GM12865 (cell line): ENCODE data around the gene MTF2.
"Not testable (repeated sequence)": the region's sequence is repeated elsewhere in the genome, so short reads cannot be mapped to it uniquely, and the experiment has no call there.

Experiments used
- DNase-seq: peaks from one replicate; pipeline ENCODE4 v3.0.0; 2010; ENCODE audit warnings: low read depth
- H3K4me3 ChIP-seq: 2 replicates; pipeline ENCODE4 v1.5.1; 2011; ENCODE audit warnings: mild to moderate bottlenecking, low read depth, low read length, control low read depth
- CTCF ChIP-seq: IDR thresholded peaks from 2 replicates; pipeline ENCODE4 v1.5.1; 2011; ENCODE audit warnings: low read length, control low read depth, low read depth, inconsistent platforms; ENCODE audit not compliant: insufficient read depth; ENCODE audit errors: missing control alignments

Gene MTF2

GRCh38 chr1:93164816-93165215, 85.7 kb downstream of the MTF2 start:
- no peak for DNase-seq
- no peak for TF ChIP-seq CTCF
- no peak overlapping the region for H3K4me3 ChIP-seq

GRCh38 chr1:93165895-93166294, 86.8 kb downstream of the MTF2 start:
- H3K4me3 ChIP-seq, DNase-seq: not testable (repeated sequence)

- DNase-seq = no peak
- no peak for TF ChIP-seq CTCF
- no peak overlapping the region for H3K4me3 ChIP-seq
These were observed 87.9 kb downstream of the MTF2 start for GRCh38 chr1:93167006-93167405.

GRCh38 chr1:93170141-93170678, 91.1 kb downstream of the MTF2 start:
- H3K4me3 ChIP-seq, DNase-seq: not testable (repeated sequence)

- DNase-seq = no peak
- no peak overlapping the region for H3K4me3 ChIP-seq
- no peak for TF ChIP-seq CTCF
These were observed 92.5 kb downstream of the MTF2 start for GRCh38 chr1:93171549-93172034.

- DNase-seq = no peak
- no peak overlapping the region for H3K4me3 ChIP-seq
- no peak for TF ChIP-seq CTCF
These were observed 93.7 kb downstream of the MTF2 start for GRCh38 chr1:93172778-93173177.

- not testable (repeated sequence) for DNase-seq, H3K4me3 ChIP-seq
These were observed 95.6 kb downstream of the MTF2 start for GRCh38 chr1:93174638-93175037.

GRCh38 chr1:93177991-93178390, 98.9 kb downstream of the MTF2 start:
- no peak for TF ChIP-seq CTCF
- DNase-seq = no peak
- H3K4me3 ChIP-seq = peak overlapping the region; percentile 62

GRCh38 chr1:93178418-93178817, 99.3 kb downstream of the MTF2 start:
- H3K4me3 ChIP-seq = peak overlapping the region; percentile 62
- DNase-seq = no peak
- TF ChIP-seq CTCF = no peak
